Stimulated activated CD4-positive, alpha-beta T cell treated with anti-CD3 and anti-CD28 coated beads, TNF-alpha, amount 100 ng/mL, for 24 hours (primary cell): ENCODE measurements around the gene DSTYK.
A peak's percentile ranks its signal among the peaks of the same experiment; 100 is the strongest.
"Not testable (repeated sequence)": the region's sequence is repeated elsewhere in the genome, so short reads cannot be mapped to it uniquely, and the experiment has no call there.

ENCODE experiments used
- DNase-seq, 3 experiments: peaks; one replicate each; pipeline ENCODE4 v3.0.0-alpha.2; 2020; ENCODE audit warnings: low read depth in 3 of 3

Gene DSTYK

GRCh38 chr1:205240569-205240968 lies 29.1 kb upstream of the DSTYK start:
- no peak for DNase-seq

- no peak for DNase-seq
These were observed 28.6 kb upstream of the DSTYK start for GRCh38 chr1:205240118-205240517.

DNA sequence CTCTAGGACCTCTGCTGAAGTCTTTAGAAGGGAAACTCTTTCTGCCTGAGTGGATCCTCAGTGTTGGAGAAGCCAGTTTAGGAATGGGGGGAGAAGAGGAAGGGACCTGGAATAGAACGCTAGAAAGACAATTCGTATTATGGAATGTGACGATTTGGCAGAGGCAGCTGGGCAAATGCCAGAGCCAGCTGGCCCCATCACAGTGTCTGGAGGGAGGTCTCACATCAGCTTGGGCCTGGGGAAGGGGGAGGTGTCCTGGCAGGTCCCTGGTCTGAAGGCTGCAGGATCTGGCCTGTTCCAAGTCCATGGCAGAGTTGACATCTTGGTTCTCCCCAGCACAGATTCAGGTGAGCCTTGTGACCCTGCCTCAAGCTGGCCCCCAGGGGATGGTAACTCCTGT lies 27.6 kb upstream of the DSTYK start:
- no peak for DNase-seq

- peak; percentile 32 to 76 (median 40) for DNase-seq
These were observed 26.3 kb upstream of the DSTYK start for GRCh38 chr1:205237526-205238484.

- no peak for DNase-seq
These were observed 25.5 kb upstream of the DSTYK start for GRCh38 chr1:205236951-205237475.

GRCh38 chr1:205236526-205236925 lies 25.0 kb upstream of the DSTYK start:
- DNase-seq: no peak

DNA sequence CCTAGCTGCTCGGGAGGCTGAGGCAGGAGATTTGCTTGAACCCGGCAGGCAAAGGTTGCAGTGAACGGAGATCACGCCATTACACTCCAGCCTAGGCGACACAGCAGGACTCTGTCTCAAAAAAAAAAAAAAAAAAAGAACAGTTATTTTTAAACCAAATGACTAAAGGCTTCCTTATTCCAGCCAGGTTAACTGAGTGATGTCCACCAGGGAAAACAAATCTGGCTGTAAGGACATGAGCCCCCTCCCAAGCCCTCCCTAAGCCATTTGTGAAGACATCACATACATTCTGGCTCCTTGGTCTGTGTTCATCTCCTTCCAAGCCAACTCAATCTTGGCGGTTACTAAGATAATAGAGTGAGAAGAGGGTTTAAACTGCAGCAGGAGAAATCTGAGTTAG lies 24.4 kb upstream of the DSTYK start:
- DNase-seq: no peak

- DNase-seq: not testable (repeated sequence)
These were observed 22.5 kb upstream of the DSTYK start for GRCh38 chr1:205233986-205234385.

DNA sequence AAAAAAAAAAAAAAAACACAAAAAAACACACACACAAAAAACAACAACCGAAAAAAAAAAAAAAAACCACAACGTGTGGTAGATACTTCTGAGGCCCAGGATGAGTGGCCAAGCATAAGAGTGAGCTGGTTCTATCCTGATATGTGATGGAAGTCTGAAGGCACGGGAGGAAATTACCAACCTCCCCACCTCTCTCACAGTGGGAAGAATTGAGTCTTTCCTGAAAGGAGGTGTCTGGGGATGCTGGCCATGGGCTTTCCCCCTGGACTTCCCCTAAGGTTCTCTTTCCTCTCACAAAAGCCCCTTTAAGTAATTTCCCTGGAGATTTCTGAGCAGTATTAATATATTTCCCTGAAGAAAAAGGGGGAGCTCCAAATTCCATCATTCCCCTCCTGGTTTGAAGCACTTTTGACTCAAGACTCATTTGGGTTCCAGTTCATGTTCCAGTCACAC lies 21.5 kb upstream of the DSTYK start:
- no peak for DNase-seq

DNA sequence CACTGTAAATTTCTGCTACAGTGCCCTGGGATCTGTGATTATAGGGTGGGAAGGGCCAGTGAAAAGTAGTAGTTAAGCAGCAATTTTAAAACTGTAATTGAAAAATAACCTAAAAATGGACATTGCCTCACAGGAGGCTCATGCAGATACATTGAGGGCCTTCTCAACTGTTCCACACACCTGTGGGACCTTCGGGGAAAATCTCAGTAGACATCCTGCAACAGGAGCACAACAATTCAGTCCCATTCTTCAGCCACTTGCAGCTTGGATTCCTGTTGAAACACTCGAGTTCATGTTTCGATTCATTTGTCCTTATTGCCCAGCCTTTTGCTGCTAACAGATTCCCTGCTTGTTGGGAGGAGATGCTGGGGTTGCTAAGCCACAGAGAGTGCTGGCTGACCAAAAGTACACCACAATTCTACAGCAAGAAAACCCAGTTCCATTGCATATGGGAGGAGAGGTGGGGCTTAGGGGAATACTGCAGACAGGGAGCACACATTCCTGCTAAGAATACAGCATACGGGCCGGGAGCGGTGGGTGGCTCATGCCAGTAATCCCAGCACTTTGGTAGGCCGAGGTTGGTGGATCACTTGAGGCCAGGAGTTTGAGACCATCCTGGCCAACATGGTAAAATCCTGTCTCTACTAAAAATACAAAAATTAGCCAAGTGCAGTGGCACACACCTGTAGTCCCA lies 20.8 kb upstream of the DSTYK start:
- no peak for DNase-seq

DNA sequence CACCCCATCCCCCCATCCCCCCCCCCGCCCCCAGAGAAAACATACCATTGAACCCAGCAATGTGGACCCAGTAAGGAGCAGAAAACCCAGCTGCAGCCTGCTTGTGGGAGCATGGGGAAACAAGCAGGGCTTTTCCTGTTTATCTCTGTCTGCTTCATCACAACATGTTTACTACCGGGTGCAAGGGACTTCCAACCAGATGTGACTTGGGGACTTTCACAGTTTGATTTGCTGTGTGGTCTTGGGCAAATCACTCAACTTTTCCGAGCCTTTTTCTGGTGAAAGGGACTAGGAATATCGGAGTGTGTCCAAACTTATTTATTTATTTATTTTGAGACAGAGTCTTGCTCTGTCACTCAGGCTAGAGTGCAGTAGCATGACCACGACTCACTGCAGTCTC lies 19.5 kb upstream of the DSTYK start:
- no peak for DNase-seq

DNA sequence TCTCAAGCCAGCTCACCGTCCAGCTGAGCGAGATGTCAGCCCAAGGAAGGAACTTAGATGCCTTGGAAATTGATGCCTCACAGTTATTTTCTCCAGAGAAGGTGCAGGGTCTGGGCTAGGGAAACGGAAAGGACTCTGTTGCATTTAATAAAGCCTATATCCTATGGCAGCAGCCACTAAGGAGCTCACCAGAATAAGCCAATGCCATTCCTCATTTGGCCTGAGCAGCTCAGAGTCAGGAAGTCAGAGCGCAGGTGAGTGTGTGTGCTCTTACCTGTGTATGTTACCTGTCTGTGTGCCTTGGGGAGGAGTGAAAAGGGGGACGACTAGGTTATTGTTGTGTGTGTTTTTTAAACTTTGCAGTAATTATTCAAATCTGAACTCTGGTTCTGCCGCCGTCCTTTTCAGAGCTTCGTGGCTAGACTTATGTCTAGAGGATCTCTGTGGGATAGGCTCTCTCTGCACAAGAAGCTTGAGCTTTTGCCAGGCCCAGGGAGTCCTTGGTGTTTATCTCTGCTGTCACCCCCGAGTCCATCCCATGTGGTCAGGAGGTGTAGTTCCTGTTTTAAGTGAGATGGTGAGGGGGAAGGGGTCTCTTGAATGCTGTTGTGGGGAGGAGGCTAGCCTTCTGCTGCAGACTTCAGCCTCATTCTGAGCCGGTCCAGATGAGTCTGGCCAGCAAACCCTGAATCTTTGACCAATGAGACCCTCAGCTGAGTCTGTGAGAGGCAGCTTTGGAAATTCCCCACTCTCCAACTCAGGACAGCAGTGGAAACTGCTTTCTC lies 18.6 kb upstream of the DSTYK start:
- no peak for DNase-seq

DNA sequence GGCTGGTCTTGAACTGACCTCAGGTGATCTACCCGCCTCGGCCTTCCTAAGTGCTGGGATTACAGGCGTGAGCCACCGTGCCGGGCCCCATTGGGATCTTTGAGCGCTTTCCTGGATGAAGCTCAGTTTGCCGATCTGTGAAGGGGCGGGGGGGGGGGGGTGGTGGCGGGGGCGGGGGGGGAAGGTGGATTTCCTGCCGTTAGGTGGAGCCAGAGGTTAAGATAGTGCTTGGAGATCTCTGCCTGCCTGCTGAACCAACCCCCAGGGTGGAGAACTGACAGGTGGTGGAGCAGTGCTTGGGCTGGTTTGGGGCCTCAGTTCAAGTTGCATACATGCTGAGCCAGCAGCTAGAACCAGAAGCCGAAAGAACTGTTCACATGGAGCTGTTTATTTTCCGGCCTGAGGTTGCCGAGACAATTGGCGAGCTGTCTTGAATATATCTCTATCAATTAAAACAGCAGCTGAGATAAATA lies 17.9 kb upstream of the DSTYK start:
- DNase-seq: peak; percentile 33 to 63 (median 53)

DNA sequence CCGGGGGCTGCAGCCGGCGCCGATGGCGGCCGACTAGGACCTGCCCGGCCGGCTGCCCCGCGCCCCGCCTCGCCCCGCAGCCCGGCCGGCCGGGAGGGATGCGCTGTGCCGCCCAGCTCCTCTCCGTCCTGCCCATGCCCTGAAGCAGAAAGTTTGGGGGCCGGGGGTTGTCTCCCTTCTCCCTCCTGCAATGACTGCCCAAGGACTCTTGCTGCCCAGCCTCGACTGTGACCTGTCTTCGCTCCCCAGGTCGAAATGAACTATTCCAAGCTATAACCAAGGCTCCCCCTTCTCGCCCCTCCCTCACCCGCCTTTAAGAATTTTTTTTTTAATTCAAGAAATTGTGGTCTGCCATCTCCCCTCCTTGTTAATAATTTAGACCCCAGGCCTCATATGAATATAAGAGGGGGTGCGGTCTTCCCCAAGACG lies 16.6 kb upstream of the DSTYK start:
- DNase-seq: no peak

GRCh38 chr1:205227584-205228013 lies 16.1 kb upstream of the DSTYK start, which contains the start of gene TMCC2:
TSS of gene TMCC2 (plus strand) at chr1:205227946. CDS start at chr1:205228565, 619 bp downstream.
- peak; percentile 48 to 85 (median 71) for DNase-seq

DNA sequence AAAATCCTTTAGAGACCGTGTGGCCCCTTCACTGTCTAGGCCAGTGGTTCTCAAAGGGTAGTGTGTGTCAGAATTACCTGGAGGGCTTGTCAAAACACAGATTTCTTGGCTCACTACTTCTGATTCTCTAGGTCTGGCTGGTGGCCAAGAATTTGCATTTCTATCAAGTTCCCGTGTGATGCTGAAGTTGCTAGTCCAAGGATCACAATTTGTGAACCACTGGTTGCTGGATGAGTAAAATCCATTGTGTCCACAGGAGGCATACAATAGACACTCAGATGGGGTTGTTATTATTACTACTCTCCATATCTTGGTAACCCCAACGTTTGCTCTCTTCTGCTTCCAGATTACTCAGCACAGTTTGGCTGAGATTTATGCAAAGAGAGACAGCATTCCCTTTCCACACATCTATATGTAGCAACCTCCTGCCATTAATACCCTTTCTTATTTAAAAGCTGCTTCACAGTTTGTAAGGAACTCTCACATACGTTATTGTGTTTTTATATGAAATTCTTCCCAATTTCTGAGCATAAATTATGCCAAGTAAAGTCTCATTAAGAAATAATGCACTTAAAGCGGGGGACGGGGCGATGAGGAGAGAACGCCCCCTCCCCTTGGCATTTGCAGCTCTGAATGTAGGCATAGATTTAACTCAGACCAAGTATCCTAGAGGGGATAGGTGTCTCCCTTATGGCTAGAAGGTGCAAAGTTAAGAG lies 15.5 kb upstream of the DSTYK start:
- DNase-seq: no peak

GRCh38 chr1:205225901-205226765 lies 14.6 kb upstream of the DSTYK start:
- DNase-seq: no peak

- no peak for DNase-seq
These were observed 13.2 kb upstream of the DSTYK start for GRCh38 chr1:205224736-205225135.

DNA sequence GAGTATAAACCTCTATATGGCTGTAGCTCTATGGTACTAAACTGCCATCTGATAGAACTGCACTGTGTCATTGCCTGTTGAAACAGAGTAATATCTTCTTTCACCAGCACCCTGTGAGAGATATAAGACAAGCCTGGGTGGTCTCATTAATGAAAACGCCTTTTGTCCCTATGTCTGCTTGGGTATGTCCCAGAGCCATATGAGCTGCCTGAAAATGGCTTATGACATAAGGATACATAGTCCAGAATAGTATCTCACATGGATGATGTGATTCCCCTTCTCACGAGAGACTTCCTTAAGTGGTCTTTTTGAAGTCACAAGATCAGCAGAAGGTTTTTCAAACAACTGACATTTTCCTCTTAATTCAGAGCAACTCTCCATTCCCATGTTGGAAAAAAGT lies 8.9 kb upstream of the DSTYK start:
- no peak for DNase-seq

DNA sequence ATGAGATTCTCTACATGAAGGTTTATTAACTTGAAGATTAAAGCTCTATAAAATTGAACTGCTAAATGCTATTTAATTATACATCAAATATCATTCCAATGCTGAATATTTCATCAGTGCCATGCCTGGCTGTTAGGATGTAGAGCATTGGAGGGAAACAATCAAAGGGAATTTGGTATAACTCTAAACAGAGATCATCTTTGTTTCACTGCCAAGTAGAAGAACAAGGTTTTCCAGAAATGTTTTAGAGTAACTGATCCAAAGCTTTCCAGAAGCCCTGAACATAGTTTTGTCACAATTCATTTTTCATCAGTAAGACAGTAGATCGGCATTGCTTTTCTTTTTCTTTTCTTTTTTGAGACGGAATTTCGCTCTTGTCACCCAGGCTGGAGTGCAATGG lies 5.9 kb upstream of the DSTYK start:
- no peak for DNase-seq
